GM19193 (cell line): ENCODE measurements around the gene SAMD4A.

ENCODE experiments used
- POLR2A ChIP-seq: IDR thresholded peaks from 4 replicates; pipeline ENCODE4 v1.6.1; 2011; ENCODE audit not compliant: insufficient read depth, insufficient read length; ENCODE audit errors: extremely low read depth

Gene SAMD4A

DNA sequence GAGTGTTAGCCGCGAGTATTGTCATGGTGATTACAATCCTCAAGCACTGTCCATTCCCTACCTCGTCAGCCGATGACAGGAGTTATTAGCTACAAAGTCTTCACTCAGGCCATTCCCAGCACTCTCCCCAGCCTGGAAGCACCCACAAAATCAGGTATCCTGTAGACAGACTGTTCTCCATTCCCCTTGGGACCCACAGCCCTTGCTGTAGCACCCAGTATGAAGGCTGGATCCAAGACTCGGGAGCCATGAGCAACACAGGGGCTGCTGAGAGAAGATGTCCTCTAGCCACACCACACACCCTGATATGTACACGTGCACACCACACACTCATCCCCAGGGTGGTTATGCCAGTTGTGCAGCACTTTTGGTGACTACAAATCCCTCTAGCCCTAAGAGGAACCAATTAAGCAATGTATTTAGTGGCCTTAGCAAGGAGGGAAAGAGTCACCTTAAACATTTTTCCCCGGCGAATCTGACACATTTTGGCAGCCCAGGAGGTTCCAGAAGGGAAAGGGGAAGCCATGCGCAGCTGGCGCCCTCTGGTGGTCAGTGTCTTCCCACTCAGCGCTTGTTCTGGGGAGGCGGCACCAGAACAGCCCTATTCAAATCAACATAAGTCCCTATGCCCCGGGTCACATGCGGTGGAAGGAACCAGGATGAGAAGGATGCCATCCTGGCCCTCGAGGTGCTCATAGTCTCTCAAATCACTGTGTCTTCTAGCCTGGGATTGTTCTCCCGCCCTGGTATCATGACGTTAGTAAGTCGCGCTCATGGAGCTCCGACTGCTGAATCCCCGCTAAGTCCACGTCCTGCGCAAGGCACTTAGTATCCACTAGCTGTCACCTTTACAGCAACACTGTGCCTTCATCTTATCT is 238.8 kb downstream of the SAMD4A start:
- TF ChIP-seq POLR2A = no peak

DNA sequence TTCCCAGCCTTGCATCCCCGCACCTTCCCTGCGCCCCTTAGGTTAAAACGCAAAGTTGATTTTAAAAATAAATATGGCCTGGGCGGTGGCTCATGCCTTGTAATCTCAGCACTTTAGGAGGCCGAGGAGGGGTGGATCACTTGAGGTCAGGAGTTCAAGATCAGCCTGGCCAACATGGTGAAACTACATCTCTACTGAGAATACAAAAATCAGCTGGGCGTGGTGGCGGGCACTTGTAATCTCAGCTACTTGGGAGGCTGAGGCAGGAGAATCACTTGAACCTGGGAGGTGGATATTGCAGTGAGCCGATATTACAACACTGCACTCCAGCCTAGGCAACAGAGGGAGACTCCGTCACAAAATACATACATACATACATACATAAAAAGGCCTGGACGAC is 239.7 kb downstream of the SAMD4A start:
- TF ChIP-seq POLR2A = no peak

DNA sequence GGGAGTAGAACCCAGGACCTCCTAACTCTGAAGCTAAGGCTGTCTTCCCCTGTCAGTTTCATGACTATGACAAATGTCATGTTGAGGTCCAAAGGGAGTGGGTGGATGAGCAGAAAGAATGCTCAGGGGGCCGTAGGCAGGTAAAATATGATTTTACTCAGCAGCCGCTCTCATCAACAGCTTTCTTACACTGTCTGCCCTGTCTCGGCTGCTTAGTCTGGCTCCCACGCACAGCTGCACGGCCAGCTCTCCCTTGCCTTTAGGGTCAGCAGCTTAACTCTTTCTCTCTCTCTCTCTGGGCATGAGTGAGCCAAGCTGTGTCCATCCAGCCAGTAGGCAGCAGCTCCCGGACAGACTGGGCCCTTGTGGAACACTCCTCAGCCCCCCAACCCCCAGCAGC is 240.5 kb downstream of the SAMD4A start:
- no peak for TF ChIP-seq POLR2A

DNA sequence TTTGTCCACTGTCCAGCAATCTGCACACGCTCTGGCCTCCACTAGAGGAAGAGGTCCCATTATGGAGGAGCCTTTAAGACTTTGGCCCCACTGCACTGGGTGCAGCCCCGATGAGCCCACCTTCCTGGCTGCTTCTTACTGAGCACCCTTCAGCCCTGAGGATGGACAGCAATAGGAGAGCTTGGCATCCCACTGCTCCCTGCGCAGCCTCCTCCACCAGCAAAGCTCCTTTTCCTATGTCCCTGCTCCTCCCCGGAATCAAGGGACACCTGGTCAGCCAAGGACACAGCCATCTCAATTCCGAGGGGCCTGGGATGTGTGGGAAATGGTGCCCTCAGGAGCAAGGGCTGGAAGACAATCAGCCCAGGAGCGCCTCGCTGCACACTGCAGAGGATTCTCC is 241.0 kb downstream of the SAMD4A start:
- TF ChIP-seq POLR2A = no peak

DNA sequence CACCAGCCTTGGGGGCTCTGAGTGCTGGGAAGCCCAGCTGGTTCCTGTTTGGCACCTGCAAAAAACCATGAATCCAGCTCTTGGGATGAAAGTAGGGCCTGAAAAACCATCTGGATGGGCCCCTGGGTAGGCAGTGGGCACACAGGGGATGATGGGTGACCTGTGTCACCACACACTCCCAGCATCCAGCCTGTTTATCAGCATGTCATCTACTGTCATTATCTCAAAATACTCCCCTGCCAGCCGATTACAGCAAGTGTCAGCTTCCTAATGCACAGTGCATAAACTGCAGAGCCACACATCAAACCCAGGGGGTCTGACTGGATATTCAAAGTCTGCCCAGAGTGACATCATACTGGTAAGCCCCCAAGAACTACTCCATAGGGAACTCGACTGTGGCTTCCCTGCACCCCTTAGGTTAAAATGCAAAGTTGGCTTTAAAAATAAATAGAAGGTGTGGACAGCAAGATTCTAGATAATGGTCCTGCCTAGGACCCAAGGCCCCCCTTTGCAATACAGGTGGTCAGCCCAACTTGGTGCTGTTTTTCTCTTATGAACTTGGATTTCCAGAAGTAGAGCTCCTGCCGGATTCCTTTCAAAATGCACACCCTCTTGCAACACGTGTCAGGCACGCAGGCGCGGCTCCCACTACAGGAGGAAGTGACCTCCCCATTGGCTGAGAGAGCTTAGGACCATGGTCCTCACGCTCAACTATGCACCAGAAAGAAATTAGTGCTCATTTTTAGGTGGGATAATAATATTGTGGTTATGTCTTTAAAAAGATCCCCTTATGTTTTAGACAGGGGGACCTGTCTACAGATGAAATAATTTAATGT is 241.6 kb downstream of the SAMD4A start:
- no peak for TF ChIP-seq POLR2A

DNA sequence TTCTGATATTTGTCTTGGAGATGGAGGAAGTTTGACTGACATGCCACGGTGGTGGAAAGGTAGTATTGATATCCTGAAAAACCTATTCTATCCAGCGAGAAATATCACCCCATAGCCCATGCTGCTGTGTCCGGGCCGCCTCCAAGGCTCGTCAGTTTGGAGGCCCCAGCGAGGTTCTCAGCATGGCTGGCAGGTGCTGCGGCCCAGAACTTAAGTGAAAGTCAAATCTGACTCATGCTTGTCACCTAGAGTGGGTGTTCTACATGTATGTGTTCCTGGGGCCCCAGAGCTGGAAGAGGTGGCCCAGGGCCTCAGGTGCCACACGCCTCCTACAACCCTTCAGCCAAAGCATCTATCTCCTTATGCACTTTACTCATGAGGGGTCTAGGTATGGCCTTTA is 242.8 kb downstream of the SAMD4A start:
- TF ChIP-seq POLR2A = no peak

DNA sequence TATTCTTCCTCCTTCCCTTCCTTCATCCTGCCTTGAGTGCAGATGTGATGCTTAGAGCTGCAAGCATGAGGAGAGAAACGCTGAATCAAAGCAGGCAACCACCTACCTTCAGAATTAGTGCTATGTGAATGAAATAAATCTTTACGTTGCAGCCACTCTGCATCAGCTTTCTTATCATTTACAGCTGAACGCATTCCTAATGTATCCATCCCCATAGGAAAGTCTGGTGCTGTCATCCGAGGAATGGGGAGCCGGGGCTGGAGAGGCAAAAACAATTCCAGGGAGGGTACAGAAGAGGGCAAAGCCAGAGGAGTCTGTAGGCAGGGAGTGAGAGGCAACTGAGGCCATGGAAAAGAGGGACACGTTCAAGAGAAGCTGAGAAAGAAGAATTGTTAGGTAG is 245.7 kb downstream of the SAMD4A start:
- TF ChIP-seq POLR2A = no peak

DNA sequence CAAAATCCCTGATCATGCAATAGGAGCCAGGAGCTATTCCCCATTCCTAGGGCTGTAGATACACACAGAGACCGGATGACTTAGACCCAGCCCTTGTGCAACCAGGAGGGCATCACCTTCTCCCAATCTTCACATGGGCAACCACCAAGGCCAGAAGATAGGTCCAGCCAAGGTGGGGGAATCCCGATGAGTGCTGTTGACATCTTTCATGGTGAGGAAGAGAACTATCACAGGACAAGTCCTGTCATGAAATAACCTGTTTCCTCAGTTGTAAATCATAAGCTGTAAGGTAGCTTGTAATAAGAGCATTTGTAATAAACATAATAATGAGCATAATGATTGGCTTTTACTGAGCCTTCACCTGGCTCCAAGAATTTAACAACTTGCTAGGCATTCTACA is 246.2 kb downstream of the SAMD4A start:
- no peak for TF ChIP-seq POLR2A

DNA sequence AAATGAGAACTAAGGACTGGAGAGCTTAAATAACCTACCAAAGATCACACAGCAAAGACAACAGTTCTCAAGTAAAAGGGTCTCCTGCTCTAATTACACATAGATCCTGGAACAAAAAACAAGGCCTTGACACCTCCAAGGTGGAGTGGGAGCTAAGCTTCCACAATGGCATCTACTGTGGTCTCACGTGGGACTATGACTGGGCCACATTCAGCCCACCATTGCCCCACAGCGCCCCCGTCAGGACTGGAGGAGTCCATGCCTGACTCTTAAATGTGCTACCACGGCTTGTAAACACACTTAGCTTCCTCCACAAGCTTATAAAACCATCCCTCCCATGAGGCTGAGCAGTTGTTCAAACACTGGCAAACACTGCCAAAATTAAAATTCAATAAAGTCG is 247.1 kb downstream of the SAMD4A start:
- no peak for TF ChIP-seq POLR2A

DNA sequence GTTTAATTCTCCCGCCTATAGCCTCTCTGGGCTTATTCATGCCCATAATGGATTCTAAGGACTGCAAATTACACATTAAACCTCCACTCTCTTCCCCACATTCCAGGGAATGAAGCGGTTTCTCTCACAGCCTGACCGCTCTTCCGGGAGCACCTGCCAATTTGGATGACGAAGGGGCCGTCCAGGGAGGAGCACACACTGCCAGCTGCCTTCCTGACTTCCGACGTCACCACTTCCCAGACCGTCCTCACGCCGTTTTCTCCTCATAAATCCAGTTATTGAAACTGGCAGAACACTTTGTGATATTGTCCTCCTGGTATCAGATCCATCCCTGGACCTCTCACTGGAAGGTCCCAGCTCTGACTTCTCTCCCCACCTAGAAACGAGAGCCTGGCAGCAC is 248.1 kb downstream of the SAMD4A start:
- no peak for TF ChIP-seq POLR2A

DNA sequence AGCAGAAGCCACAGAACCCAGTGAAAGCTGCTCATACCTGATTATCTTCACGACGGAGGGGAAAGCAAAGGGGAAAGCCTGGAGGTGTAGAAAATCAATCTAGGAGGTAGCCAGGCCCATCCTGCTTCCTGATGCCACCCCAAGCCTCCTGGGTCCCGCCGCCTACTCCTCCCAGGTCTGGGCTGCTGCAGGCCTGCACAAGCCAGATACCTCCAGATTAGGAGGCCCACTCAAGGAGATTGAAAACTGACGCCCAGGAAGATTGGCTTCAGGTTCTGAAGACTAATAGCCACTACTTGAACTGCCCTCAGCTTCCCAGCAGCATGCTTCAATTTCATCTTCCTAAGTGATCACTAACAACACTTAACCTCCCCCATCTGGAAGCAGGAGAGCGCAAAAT is 248.6 kb downstream of the SAMD4A start:
- TF ChIP-seq POLR2A = no peak

DNA sequence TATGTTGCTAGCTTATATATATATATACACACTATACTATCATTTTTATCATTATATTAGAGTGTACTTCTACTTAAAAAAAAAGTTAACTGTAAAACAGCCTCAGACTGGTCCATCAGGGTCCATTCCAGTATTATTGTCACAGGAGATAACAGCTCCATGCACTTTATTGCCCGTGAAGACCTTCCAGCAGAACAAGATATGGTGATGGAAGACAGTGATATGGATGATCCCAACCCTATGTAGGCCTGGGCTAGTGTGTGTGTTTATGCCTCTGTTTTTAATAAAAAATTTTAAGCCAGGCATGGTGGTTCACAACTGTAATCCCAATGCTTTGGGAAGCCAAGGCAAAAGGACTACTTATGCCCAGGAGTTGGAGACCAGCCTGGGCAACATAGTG is 249.5 kb downstream of the SAMD4A start:
- no peak for TF ChIP-seq POLR2A

DNA sequence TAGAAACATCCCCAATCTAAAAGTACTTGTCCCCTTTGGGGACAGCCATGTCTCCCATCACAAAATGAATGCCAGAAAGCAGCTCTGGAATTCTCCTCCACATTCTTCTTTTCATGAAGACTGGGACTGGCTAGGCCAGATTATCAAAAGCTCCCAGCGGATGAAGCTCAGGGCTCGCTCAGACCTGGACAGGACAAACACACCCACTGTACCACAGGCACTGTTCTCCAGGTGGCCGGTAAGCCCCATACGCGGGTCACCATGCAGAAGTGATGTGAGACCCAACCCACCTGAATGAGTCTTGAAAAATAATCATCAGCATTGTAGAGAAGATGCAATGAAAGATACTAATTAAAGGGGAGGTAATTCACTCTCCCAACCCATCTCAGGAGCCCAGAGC is 250.6 kb downstream of the SAMD4A start:
- TF ChIP-seq POLR2A = no peak

DNA sequence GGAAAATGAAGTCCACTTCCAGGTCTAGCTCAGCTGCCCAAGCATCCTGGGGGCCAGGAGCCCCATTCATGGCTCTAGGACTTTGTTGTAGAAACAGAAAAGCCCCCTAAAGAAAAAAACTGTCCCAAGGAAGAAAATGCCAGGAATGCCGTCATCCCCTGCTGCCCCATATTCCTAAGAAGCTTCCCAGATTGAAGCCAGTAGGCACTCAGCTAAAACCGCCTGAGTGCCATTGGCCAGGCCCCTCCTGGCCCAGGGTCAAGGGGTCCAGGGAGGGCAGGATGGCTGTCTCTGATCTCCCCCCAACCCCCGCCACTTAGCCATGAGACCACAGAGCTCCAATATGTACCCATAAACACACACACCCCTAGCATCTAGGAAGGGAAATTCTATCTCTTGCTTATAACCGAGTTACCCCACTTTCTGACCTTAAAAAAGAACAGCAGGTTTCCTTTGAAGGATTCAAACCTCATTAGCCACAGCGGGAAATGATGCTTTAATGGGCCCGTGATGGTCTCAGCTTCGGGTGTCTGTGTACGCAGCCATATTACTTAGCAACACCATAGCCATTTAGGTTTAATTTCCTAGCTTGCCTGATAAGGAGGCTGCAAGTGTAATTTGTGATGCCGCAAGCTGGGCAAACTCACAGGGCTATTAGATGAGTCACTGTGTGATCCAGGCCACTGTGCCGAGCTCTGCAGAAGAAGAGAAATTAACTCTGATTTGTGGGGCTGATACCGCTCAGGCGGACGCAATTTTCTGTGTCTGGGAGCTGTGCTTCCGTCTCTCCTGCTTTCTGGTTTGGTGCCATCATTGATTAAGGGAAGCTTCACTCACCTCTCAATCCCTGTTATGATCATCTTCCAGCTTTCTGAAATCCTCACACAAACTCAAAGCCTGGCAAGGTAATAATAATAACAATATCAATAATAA is 251.5 kb downstream of the SAMD4A start:
- TF ChIP-seq POLR2A = no peak

DNA sequence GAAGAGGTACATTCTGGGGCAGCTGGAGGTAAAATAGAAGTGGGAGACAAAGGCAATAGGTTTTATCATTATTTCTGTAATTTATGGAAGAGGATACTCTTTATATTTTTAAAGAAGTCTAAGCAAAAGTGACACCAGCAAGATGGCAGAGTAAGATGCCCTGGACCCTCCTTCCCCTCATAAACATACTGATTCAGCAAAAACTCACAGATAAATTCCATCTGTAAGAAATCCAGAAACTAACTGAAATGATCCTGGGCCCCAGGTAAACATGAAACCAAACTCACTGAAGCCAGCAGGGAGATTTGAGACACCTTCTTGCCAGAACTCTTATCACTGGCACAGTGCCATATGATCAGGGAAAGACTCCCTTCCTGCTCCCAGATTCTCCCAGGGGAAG is 255.8 kb downstream of the SAMD4A start:
- no peak for TF ChIP-seq POLR2A
